Chondrocyte (in vitro differentiated cells): ENCODE data around the gene TNIK. TPM values are rescaled to one million over a fixed set of nuclear protein-coding genes. Genes with fewer than 3 reads are reported as not detected.

Experiments
- DNase-seq: peaks from one replicate; pipeline ENCODE4 v3.0.0; 2021; ENCODE audit warnings: mixed read lengths, low spot score
- H3K27ac Mint-ChIP-seq: one replicate; pipeline ENCODE4 v1.8.0; 2021; ENCODE audit warnings: mild to moderate bottlenecking, moderate library complexity, mixed read lengths; ENCODE audit not compliant: unreplicated experiment
- H3K27me3 Mint-ChIP-seq: 2 replicates; pipeline ENCODE4 v1.8.0; 2021; ENCODE audit warnings: low read depth, mixed read lengths
- H3K36me3 Mint-ChIP-seq: 2 replicates; pipeline ENCODE4 v1.8.0; 2021; ENCODE audit warnings: low read depth, mixed read lengths
- H3K4me1 Mint-ChIP-seq: 2 replicates; pipeline ENCODE4 v1.8.0; 2021; ENCODE audit warnings: low read depth, mild to moderate bottlenecking, mixed read lengths
- H3K4me3 Mint-ChIP-seq: one replicate; pipeline ENCODE4 v1.8.0; 2021; ENCODE audit warnings: mild to moderate bottlenecking, moderate library complexity, mixed read lengths; ENCODE audit not compliant: unreplicated experiment
- H3K9me3 Mint-ChIP-seq: 2 replicates; pipeline ENCODE4 v1.8.0; 2021; ENCODE audit warnings: low read depth, mixed read lengths
- CTCF ChIP-seq: fragments of 200-600 bp; sonication (generic); IDR thresholded peaks from 2 replicates; pipeline ENCODE4 v1.5.0; 2021; ENCODE audit warnings: antibody characterized with exemption, mild to moderate bottlenecking, moderate library complexity
- total RNA-seq: library from RNA; stranded (reverse); gene quantifications from 3 replicates; pipeline ENCODE4 v1.2.1, GENCODE V29; 2021

The TNIK gene
- total RNA-seq, 1 donor from 2014 or later: 17.5 TPM

GRCh38 chr3:171261487-171261886, 198.7 kb downstream of the TNIK start:
- no peaks in the 10 kb centered on the region for H3K36me3 Mint-ChIP-seq
- no peaks in the 10 kb centered on the region for H3K9me3 Mint-ChIP-seq
- DNase-seq: no peak
- H3K4me3 Mint-ChIP-seq: no peak overlapping the region
- peak overlapping the region; percentile 83 for H3K27ac Mint-ChIP-seq
- peaks cover 61% of the 10 kb centered on the region for H3K4me1 Mint-ChIP-seq
- no peaks in the 10 kb centered on the region for H3K27me3 Mint-ChIP-seq
- TF ChIP-seq CTCF: no peak

DNA sequence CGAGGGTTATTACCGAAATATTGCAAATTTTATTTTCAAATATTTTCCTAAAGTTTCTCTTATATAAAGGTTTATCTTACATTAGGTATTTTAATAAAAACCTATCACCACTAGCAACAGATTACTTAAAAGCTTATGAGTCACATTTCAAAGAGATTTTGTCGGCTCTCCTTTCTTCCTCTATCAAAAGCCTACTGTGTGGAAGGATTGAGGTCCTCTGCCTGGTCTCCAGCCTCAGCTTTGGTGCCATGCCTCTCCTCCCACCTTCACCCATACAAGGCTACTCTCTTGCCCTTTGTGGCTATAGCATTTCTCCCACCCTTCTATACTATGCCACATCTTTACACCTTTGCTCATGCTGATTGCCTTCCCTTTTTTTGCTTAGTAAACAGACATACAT, 199.3 kb downstream of the TNIK start:
- peak overlapping the region; percentile 83 for H3K27ac Mint-ChIP-seq
- peaks cover 55% of the 10 kb centered on the region for H3K4me1 Mint-ChIP-seq
- H3K27me3 Mint-ChIP-seq: no peaks in the 10 kb centered on the region
- H3K9me3 Mint-ChIP-seq: no peaks in the 10 kb centered on the region
- H3K4me3 Mint-ChIP-seq: no peak overlapping the region
- H3K36me3 Mint-ChIP-seq: no peaks in the 10 kb centered on the region
- TF ChIP-seq CTCF: no peak
- DNase-seq: no peak

- H3K27me3 Mint-ChIP-seq: no peaks in the 10 kb centered on the region
- no peak overlapping the region for H3K4me3 Mint-ChIP-seq
- no peak for TF ChIP-seq CTCF
- H3K4me1 Mint-ChIP-seq: peaks cover 51% of the 10 kb centered on the region
- no peak overlapping the region for H3K27ac Mint-ChIP-seq
- H3K36me3 Mint-ChIP-seq: no peaks in the 10 kb centered on the region
- H3K9me3 Mint-ChIP-seq: no peaks in the 10 kb centered on the region
- DNase-seq: no peak
Observed at GRCh38 chr3:171260466-171260865, 199.7 kb downstream of the TNIK start.

DNA sequence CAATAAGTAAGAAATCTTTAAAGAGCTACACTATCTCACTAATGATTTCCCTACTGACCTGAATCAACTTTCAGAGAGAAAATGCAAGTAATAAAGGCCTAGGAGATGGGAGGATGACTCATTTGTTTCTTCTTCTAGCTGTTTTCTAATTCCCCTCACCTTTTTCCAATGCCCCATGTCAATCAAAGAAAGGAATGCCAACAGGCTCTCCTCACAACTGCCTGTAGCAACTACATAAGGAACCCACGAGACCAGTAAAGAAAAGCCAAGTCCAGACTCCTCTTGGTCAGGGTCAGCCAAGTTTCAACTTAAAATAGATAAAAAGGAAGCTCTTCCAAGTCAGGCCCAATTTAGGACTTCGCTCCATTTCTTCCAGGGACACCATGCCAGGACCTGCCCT, 201.9 kb downstream of the TNIK start:
- no peak for DNase-seq
- no peak for TF ChIP-seq CTCF
- Mint-ChIP-seq H3K27me3 (no peaks in the 10 kb centered on the region), H3K4me3 (no peak overlapping the region), H3K4me1 (peaks cover 54% of the 10 kb centered on the region), H3K27ac (peak overlapping the region; percentile 86), H3K36me3 (no peaks in the 10 kb centered on the region), H3K9me3 (no peaks in the 10 kb centered on the region)

DNA sequence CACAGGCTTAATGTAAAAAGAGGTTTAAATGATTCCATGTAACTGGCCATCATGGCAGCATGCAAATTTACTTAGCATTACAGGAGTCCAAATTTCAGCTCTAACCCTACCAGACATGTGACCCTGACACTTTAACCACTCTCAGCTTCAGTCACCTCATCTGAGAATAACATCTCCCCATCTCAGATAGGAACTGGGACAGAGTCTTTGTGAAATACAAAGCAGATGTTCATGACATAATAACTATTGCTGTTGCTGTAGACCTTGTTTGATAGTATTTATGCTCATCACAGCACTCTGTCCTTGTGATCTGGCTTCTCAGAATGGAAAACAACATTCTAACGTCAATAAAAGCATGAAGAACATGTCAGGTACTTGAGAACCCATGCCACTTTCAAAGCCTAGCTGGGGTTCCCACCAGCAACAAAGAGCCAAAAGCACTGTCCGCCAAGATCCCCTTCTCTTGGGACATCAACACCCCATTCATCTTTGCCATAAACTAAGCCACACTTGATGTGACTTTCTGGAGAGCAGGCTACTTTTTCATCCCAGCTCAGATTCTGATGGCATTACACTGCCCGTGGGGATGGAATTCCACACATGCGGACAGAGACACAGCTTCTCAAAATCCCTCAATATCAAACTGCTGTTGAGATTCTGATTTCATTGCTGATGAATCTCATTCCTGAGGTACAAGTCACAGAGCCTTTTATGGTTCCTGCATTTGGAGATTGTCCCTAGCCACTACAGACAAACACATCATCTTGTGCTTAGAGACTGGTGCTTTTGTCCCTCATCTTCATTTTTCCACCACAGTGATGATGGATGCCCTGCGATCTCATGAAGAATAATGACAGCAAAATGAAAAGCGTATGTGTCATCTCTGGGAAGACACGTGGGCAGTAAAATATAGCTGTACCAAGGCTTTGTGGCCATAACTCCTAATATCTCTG, 202.7 kb downstream of the TNIK start:
- no peaks in the 10 kb centered on the region for H3K9me3 Mint-ChIP-seq
- TF ChIP-seq CTCF: no peak
- H3K27ac Mint-ChIP-seq: peak overlapping the region; percentile 86
- no peaks in the 10 kb centered on the region for H3K36me3 Mint-ChIP-seq
- no peak for DNase-seq
- peaks cover 47% of the 10 kb centered on the region for H3K4me1 Mint-ChIP-seq
- no peaks in the 10 kb centered on the region for H3K27me3 Mint-ChIP-seq
- H3K4me3 Mint-ChIP-seq: no peak overlapping the region
